SK-N-SH (cell line): ENCODE measurements around the gene BTBD6. TPM values are rescaled to one million over a fixed set of nuclear protein-coding genes. Genes with fewer than 3 reads are reported as not detected.

Source experiments
- CTCF ChIA-PET: fragments of 300-600, 350-600 bp; formaldehyde crosslinking; extraction: SDS; loops from one replicate; lab custom pipeline; 2021; lab: Yijun Ruan, JAX
- POLR2A ChIA-PET: fragments of 350-600 bp; sonication (Branson Sonifier 250); formaldehyde crosslinking; extraction: SDS; loops from one replicate; lab custom pipeline; 2020; ENCODE audit warnings: antibody characterized with exemption, inconsistent platforms; lab: Yijun Ruan, JAX
- DNase-seq: peaks from one replicate; pipeline ENCODE4 v3.0.0; 2012
- H2AFZ ChIP-seq: fragments of 200-600 bp; sonication (generic); 2 replicates; pipeline ENCODE4 v1.8.1; 2016; ENCODE audit warnings: antibody characterized with exemption, mild to moderate bottlenecking, low read depth
- H3F3A ChIP-seq: fragments of 200-600 bp; sonication (generic); replicated peaks from 2 replicates; pipeline ENCODE3; 2016; ENCODE audit warnings: antibody characterized with exemption, mild to moderate bottlenecking; ENCODE audit not compliant: insufficient read depth
- H3K27ac ChIP-seq, 2 experiments: fragments of 200-500 bp in 1 of 2; fragments of 200-600 bp in 1 of 2; sonication (Bioruptor generic) in 1 of 2; sonication (generic), shearing (Covaris generic) in 1 of 2; 2 replicates each; pipeline versions ENCODE4 v1.5.1 to v1.6.1; 2014 to 2016; ENCODE audit warnings: low read depth in 2 of 2, inconsistent platforms in 1 of 2, low read length in 1 of 2, mild to moderate bottlenecking in 1 of 2, mixed read lengths in 1 of 2
- H3K27me3 ChIP-seq: fragments of 200-600 bp; sonication (generic), shearing (Covaris generic); 2 replicates; pipeline ENCODE4 v1.6.1; 2016; ENCODE audit warnings: mixed run types; ENCODE audit not compliant: insufficient read depth
- H3K36me3 ChIP-seq, 2 experiments: fragments of 200-500 bp in 1 of 2; fragments of 200-600 bp in 1 of 2; sonication (Bioruptor generic) in 1 of 2; sonication (generic) in 1 of 2; replicated peaks in 1 of 2; 2 replicates each; pipeline versions ENCODE3 to v1.5.1; 2014 to 2016; ENCODE audit warnings: low read length in 1 of 2, mild to moderate bottlenecking in 1 of 2; ENCODE audit not compliant: insufficient read depth in 2 of 2, control insufficient read depth in 1 of 2
- H3K4me1 ChIP-seq, 2 experiments: fragments of 200-500 bp in 1 of 2; fragments of 200-600 bp in 1 of 2; sonication (Bioruptor generic) in 1 of 2; sonication (generic), shearing (Covaris generic) in 1 of 2; 2 replicates each; pipeline versions ENCODE4 v1.5.1 to v1.6.1; 2014 to 2016; ENCODE audit warnings: low read depth in 1 of 2, low read length in 1 of 2, mixed run types in 1 of 2; ENCODE audit not compliant: insufficient read depth in 2 of 2, control insufficient read depth in 1 of 2
- H3K4me2 ChIP-seq: fragments of 200-600 bp; sonication (generic), shearing (Covaris generic); 2 replicates; pipeline ENCODE4 v1.6.1; 2017; ENCODE audit warnings: mixed run types
- H3K4me3 ChIP-seq, 2 experiments: fragments of 200-500 bp in 1 of 2; fragments of 200-600 bp in 1 of 2; sonication (Bioruptor generic) in 1 of 2; sonication (generic), shearing (Covaris generic) in 1 of 2; 2 replicates each; pipeline versions ENCODE4 v1.5.1 to v1.8.1; 2014 to 2016; ENCODE audit warnings: low read depth in 2 of 2, inconsistent platforms in 1 of 2, low read length in 1 of 2, mild to moderate bottlenecking in 1 of 2, mixed read lengths in 1 of 2, moderate library complexity in 1 of 2
- H3K79me2 ChIP-seq: fragments of 200-600 bp; sonication (generic); 2 replicates; pipeline ENCODE4 v1.8.1; 2017; ENCODE audit warnings: mild to moderate bottlenecking; ENCODE audit not compliant: insufficient read depth
- H3K9ac ChIP-seq: fragments of 200-600 bp; sonication (generic); 2 replicates; pipeline ENCODE4 v1.6.1; 2017; ENCODE audit warnings: mixed run types
- H3K9me2 ChIP-seq: fragments of 200-600 bp; sonication (generic); 2 replicates; pipeline ENCODE4 v1.6.1; 2017; ENCODE audit warnings: mixed run types
- H3K9me3 ChIP-seq: fragments of 200-600 bp; sonication (generic); 2 replicates; pipeline ENCODE4 v1.6.1; 2017; ENCODE audit warnings: mixed run types, mild to moderate bottlenecking, moderate library complexity
- H4K20me1 ChIP-seq: fragments of 200-600 bp; sonication (generic); 2 replicates; pipeline ENCODE4 v1.6.1; 2017; ENCODE audit warnings: mild to moderate bottlenecking, mixed run types; ENCODE audit not compliant: insufficient read depth
- CHD2 ChIP-seq: fragments of 150-350 bp; IDR thresholded peaks from 2 replicates; pipeline ENCODE4 v1.6.1; 2018; ENCODE audit warnings: low read length; ENCODE audit not compliant: partially characterized antibody
- ELF1 ChIP-seq: IDR thresholded peaks from 2 replicates; pipeline ENCODE4 v1.4.0; 2012
- EP300 ChIP-seq, 2 experiments: IDR thresholded peaks; 2 replicates each; pipeline versions ENCODE4 v1.4.0 to v1.6.1; 2012; ENCODE audit warnings: borderline replicate concordance in 1 of 2, low read depth in 1 of 2, low read length in 1 of 2
- FOXJ3 ChIP-seq: sonication (generic); formaldehyde crosslinking; IDR thresholded peaks from 2 replicates; pipeline ENCODE4 v1.5.1; 2020; ENCODE audit warnings: mild to moderate bottlenecking, missing genetic modification reagents
- FOXM1 ChIP-seq: IDR thresholded peaks from 2 replicates; pipeline ENCODE4 v1.4.0; 2012; ENCODE audit warnings: low read depth, mild to moderate bottlenecking
- IRF3 ChIP-seq: fragments of 150-350 bp; IDR thresholded peaks from 2 replicates; pipeline ENCODE4 v1.6.1; 2016; ENCODE audit warnings: mild to moderate bottlenecking, low read depth, low read length
- JUND ChIP-seq: IDR thresholded peaks from 2 replicates; pipeline ENCODE4 v1.4.0; 2012
- MEF2A ChIP-seq: IDR thresholded peaks from 2 replicates; pipeline ENCODE4 v1.4.0; 2012; ENCODE audit warnings: low read depth, borderline replicate concordance
- NFIC ChIP-seq: IDR thresholded peaks from 2 replicates; pipeline ENCODE4 v1.4.0; 2012; ENCODE audit warnings: borderline replicate concordance
- NRF1 ChIP-seq: IDR thresholded peaks from 2 replicates; pipeline ENCODE4 v1.6.1; 2012; ENCODE audit warnings: low read depth, mild to moderate bottlenecking, low read length
- RCOR1 ChIP-seq: fragments of 150-350 bp; IDR thresholded peaks from 2 replicates; pipeline ENCODE4 v1.6.1; 2017; ENCODE audit warnings: antibody characterized with exemption, low read length
- RFX5 ChIP-seq: IDR thresholded peaks from 2 replicates; pipeline ENCODE4 v1.6.1; 2012; ENCODE audit warnings: mild to moderate bottlenecking, improper control_type of control experiment, low read length
- RXRA ChIP-seq: IDR thresholded peaks from 2 replicates; pipeline ENCODE4 v1.4.0; 2012; ENCODE audit warnings: low read depth, mild to moderate bottlenecking, borderline replicate concordance
- SIN3A ChIP-seq: IDR thresholded peaks from 2 replicates; pipeline ENCODE4 v1.6.1; 2012; ENCODE audit warnings: low read depth, mild to moderate bottlenecking, low read length, moderate library complexity, borderline replicate concordance
- SMC3 ChIP-seq: IDR thresholded peaks from 2 replicates; pipeline ENCODE4 v1.6.1; 2012; ENCODE audit warnings: low read depth, low read length, improper control_type of control experiment
- TEAD4 ChIP-seq: IDR thresholded peaks from 2 replicates; pipeline ENCODE4 v1.4.0; 2012; ENCODE audit warnings: mild to moderate bottlenecking, borderline replicate concordance; ENCODE audit not compliant: insufficient read depth
- USF2 ChIP-seq: fragments of 150-350 bp; IDR thresholded peaks from 2 replicates; pipeline ENCODE4 v1.6.1; 2017; ENCODE audit warnings: antibody characterized with exemption, low read length, low read depth, borderline replicate concordance
- YY1 ChIP-seq: IDR thresholded peaks from 2 replicates; pipeline ENCODE4 v1.4.0; 2012; ENCODE audit warnings: low read depth, mild to moderate bottlenecking
- WGBS: methylation state at CpG from one replicate; pipeline ENCODE4 v1.1.6; 2017; ENCODE audit warnings: low lambda C conversion rate; 5-methylcytosine and 5-hydroxymethylcytosine counted together
- polyA plus RNA-seq, 3 experiments: library from polyadenylated mRNA; depleted of rRNA; stranded (reverse); fragments of >200 nt; gene quantifications; 2 replicates each; pipeline ENCODE4 v1.2.3, GENCODE V29; 2012
- TF ChIP-seq, protein P1 (sequence below): IDR thresholded peaks from 2 replicates; pipeline ENCODE4 v1.4.0; 2012; ENCODE audit warnings: low read depth, borderline replicate concordance
- TF ChIP-seq, protein P2 (sequence below): IDR thresholded peaks from 2 replicates; pipeline ENCODE4; 2012

Gene BTBD6
- polyA plus RNA-seq, 1 of the 3 experiments (the other 2 are of a cell fraction): 20.9 TPM

- peaks cover 43% of the 10 kb centered on the region for H4K20me1 ChIP-seq
- no peak overlapping the region for H3K9ac ChIP-seq
- H3K9me2 ChIP-seq: no peaks in the 10 kb centered on the region
- no peak for TF ChIP-seq RFX5
- no peak overlapping the region for H2AFZ ChIP-seq
- peaks cover 52% of the 10 kb centered on the region; the same call in 1 of the 2 replicates for H3K79me2 ChIP-seq
- H3K36me3 ChIP-seq: peaks cover 0 to 4% of the 10 kb centered on the region in 2 experiments
- no peak overlapping the region; a peak in 1 of 4 replicates for H3K27ac ChIP-seq
- H3F3A ChIP-seq: no peaks in the 10 kb centered on the region
- no peak overlapping the region for H3K4me3 ChIP-seq
- H3K27me3 ChIP-seq: no peaks in the 10 kb centered on the region
- POLR2A ChIA-PET: no interaction called here
- H3K4me2 ChIP-seq: no peak overlapping the region
- peaks cover 0 to 18% of the 10 kb centered on the region in 2 experiments; a peak in 1 of 4 replicates for H3K4me1 ChIP-seq
- 95% methylated on average over 8 of the region's 10 CpGs for WGBS
- H3K9me3 ChIP-seq: no peaks in the 10 kb centered on the region
- CTCF ChIA-PET: interaction anchor here (1.0 to 2.3 kb wide), 6 partner anchors 8 to 84 kb away, joined by 3 to 10 read pairs (median 4); no protein-coding TSS in a partner anchor
- DNase-seq: no peak
Measured at GRCh38 chr14:105283028-105283427, 34.7 kb downstream of the BTBD6 start.

DNA sequence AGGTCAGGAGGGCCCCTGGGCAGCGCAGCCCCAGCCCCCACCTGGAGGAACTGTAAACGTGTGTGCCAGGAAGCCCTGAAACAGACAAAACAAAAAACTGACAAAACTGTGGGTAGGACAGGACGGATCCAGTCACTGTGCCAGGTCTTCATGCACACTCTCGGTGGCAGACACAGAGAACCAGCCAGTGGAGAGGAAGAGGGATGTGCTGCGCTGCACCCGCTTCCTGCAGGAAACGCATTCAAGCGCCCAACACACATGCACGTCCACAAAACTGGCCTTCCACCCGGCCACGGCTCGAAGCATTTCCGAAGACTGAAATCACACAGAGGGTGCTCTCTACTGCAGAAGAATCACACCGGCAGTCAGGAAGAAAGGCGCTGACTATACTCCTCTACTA, 35.6 kb downstream of the BTBD6 start:
- no peak overlapping the region for H3K9ac ChIP-seq
- CTCF ChIA-PET: interaction anchor here (1.0 kb wide), 1 partner anchor 80 kb away, joined by 3 read pairs; no protein-coding TSS in a partner anchor
- H3K4me2 ChIP-seq: no peak overlapping the region
- no peak for DNase-seq
- no peak for TF ChIP-seq SMC3
- TF ChIP-seq ELF1: no peak
- no peak for TF ChIP-seq EP300 (IDR thresholded peaks at IDR 0.05; ENCODE audit: borderline replicate concordance in 1 of 2, low read depth in 1 of 2, low read length in 1 of 2)
- TF ChIP-seq MEF2A: no peak
- TF ChIP-seq FOXM1: no peak
- TF ChIP-seq NFIC: no peak
- TF ChIP-seq TEAD4: no peak
- TF ChIP-seq, protein P1, sequence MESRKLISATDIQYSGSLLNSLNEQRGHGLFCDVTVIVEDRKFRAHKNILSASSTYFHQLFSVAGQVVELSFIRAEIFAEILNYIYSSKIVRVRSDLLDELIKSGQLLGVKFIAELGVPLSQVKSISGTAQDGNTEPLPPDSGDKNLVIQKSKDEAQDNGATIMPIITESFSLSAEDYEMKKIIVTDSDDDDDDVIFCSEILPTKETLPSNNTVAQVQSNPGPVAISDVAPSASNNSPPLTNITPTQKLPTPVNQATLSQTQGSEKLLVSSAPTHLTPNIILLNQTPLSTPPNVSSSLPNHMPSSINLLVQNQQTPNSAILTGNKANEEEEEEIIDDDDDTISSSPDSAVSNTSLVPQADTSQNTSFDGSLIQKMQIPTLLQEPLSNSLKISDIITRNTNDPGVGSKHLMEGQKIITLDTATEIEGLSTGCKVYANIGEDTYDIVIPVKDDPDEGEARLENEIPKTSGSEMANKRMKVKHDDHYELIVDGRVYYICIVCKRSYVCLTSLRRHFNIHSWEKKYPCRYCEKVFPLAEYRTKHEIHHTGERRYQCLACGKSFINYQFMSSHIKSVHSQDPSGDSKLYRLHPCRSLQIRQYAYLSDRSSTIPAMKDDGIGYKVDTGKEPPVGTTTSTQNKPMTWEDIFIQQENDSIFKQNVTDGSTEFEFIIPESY: no peak
- no peak for TF ChIP-seq JUND
- TF ChIP-seq NRF1: no peak
- TF ChIP-seq, protein P2, sequence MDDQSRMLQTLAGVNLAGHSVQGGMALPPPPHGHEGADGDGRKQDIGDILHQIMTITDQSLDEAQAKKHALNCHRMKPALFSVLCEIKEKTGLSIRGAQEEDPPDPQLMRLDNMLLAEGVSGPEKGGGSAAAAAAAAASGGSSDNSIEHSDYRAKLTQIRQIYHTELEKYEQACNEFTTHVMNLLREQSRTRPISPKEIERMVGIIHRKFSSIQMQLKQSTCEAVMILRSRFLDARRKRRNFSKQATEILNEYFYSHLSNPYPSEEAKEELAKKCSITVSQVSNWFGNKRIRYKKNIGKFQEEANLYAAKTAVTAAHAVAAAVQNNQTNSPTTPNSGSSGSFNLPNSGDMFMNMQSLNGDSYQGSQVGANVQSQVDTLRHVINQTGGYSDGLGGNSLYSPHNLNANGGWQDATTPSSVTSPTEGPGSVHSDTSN: no peak
- no peak for TF ChIP-seq USF2
- TF ChIP-seq IRF3: no peak
- no peak for TF ChIP-seq FOXJ3 (CRISPR knock-in tag)
- no peak for TF ChIP-seq RFX5
- no peak for TF ChIP-seq RXRA
- TF ChIP-seq RCOR1: no peak
- no peak for TF ChIP-seq YY1
- TF ChIP-seq SIN3A: no peak
- TF ChIP-seq CHD2: no peak
- no peaks in the 10 kb centered on the region for H3F3A ChIP-seq
- 94% methylated on average over 15 of the region's 15 CpGs for WGBS
- H3K27ac ChIP-seq: no peak overlapping the region; a peak in 1 of 4 replicates
- no peak overlapping the region for H2AFZ ChIP-seq
- peaks cover 41% of the 10 kb centered on the region for H4K20me1 ChIP-seq
- no peak overlapping the region for H3K4me3 ChIP-seq
- H3K79me2 ChIP-seq: peaks cover 44% of the 10 kb centered on the region; the same call in 1 of the 2 replicates
- no peaks in the 10 kb centered on the region for H3K9me3 ChIP-seq
- H3K4me1 ChIP-seq: peaks cover 0 to 18% of the 10 kb centered on the region in 2 experiments; a peak in 1 of 4 replicates
- no peaks in the 10 kb centered on the region for H3K27me3 ChIP-seq
- peaks cover 0 to 4% of the 10 kb centered on the region in 2 experiments for H3K36me3 ChIP-seq
- H3K9me2 ChIP-seq: no peaks in the 10 kb centered on the region
- POLR2A ChIA-PET: no interaction called here
